Keratinocyte (primary cell): ENCODE measurements around the gene DPP10. TPM values are rescaled to one million over a fixed set of nuclear protein-coding genes. Genes with fewer than 3 reads are reported as not detected.

Experiments
- DNase-seq: peaks from one replicate; pipeline ENCODE4 v3.0.0-alpha.2; 2011; ENCODE audit warnings: low read depth, missing footprints, low spot score
- FAIRE-seq: peaks from 2 replicates; lab custom pipeline; 2011; peaks lifted over from hg19 to GRCh38; lab: Jason Lieb, UNC
- H2AFZ ChIP-seq: 2 replicates; pipeline ENCODE4 v1.6.0; 2012; ENCODE audit warnings: low read length, control low read depth, inconsistent platforms; ENCODE audit not compliant: control insufficient read depth
- H3K27ac ChIP-seq: 2 replicates; pipeline ENCODE4 v1.5.1; 2011; ENCODE audit warnings: low read length; ENCODE audit not compliant: control insufficient read depth, insufficient read depth
- H3K27me3 ChIP-seq: 3 replicates; pipeline ENCODE4 v1.6.0; 2011; ENCODE audit warnings: low read length; ENCODE audit not compliant: control insufficient read depth, insufficient read depth; ENCODE audit errors: extremely low read depth
- H3K36me3 ChIP-seq, 2 experiments: 2 replicates in 1 of 2; 3 replicates in 1 of 2; pipeline ENCODE4 v1.5.1; 2011; ENCODE audit warnings: low read length in 2 of 2, mild to moderate bottlenecking in 1 of 2; ENCODE audit not compliant: control insufficient read depth in 2 of 2, insufficient read depth in 2 of 2; ENCODE audit errors: extremely low read depth in 1 of 2
- H3K4me1 ChIP-seq: 3 replicates; pipeline ENCODE4 v1.5.1; 2011; ENCODE audit warnings: low read length; ENCODE audit not compliant: control insufficient read depth, insufficient read depth; ENCODE audit errors: extremely low read depth
- H3K4me2 ChIP-seq: 3 replicates; pipeline ENCODE4 v1.6.0; 2011; ENCODE audit warnings: low read depth, low read length; ENCODE audit not compliant: control insufficient read depth, insufficient read depth; ENCODE audit errors: extremely low read depth
- H3K4me3 ChIP-seq, 3 experiments: fragments of 200-600 bp in 1 of 3; sonication (generic) in 1 of 3; 2 replicates in 2 of 3; 3 replicates in 1 of 3; pipeline ENCODE4 v1.5.1; 2011 to 2016; ENCODE audit warnings: low read length in 3 of 3, mild to moderate bottlenecking in 3 of 3, control low read depth in 2 of 3, inconsistent platforms in 1 of 3, low read depth in 1 of 3, mixed read lengths in 1 of 3, mixed run types in 1 of 3, moderate library complexity in 1 of 3; ENCODE audit not compliant: control insufficient read depth in 2 of 3, insufficient read depth in 2 of 3; ENCODE audit errors: extremely low read depth in 1 of 3
- H3K79me2 ChIP-seq: 2 replicates; pipeline ENCODE4 v1.6.0; 2012; ENCODE audit warnings: low read length; ENCODE audit not compliant: control insufficient read depth, insufficient read depth
- H3K9ac ChIP-seq: 3 replicates; pipeline ENCODE4 v1.6.0; 2011; ENCODE audit warnings: low read length; ENCODE audit not compliant: control insufficient read depth, insufficient read depth; ENCODE audit errors: extremely low read depth
- H3K9me1 ChIP-seq: 3 replicates; pipeline ENCODE4 v1.6.0; 2011; ENCODE audit warnings: low read length; ENCODE audit not compliant: control insufficient read depth, insufficient read depth; ENCODE audit errors: extremely low read depth
- H3K9me3 ChIP-seq: 2 replicates; pipeline ENCODE4 v1.5.1; 2012; ENCODE audit warnings: low read depth, low read length; ENCODE audit not compliant: control insufficient read depth
- H4K20me1 ChIP-seq: 3 replicates; pipeline ENCODE4 v1.6.0; 2011; ENCODE audit warnings: low read length; ENCODE audit not compliant: control insufficient read depth, insufficient read depth; ENCODE audit errors: extremely low read depth
- CTCF ChIP-seq, 3 experiments: IDR thresholded peaks in 1 of 3; conservative IDR thresholded peaks in 1 of 3; optimal IDR thresholded peaks in 1 of 3; 2 replicates in 2 of 3; 3 replicates in 1 of 3; pipeline versions ENCODE3 to v1.5.1; 2011; ENCODE audit warnings: low read length in 3 of 3, mild to moderate bottlenecking in 3 of 3, moderate library complexity in 2 of 3, control low read depth in 1 of 3, inconsistent platforms in 1 of 3; ENCODE audit not compliant: insufficient read depth in 2 of 3; ENCODE audit errors: extremely low read depth in 1 of 3
- EZH2 ChIP-seq: IDR thresholded peaks from one replicate; pipeline ENCODE4 v1.6.1; 2012; ENCODE audit warnings: inconsistent platforms, mild to moderate bottlenecking, low read length, moderate library complexity
- dilution Hi-C: fragments of 300-500 bp; cut with MboI; formaldehyde crosslinking; loops from one replicate; pipeline ENCODE4 v1.7.0; 2020; ENCODE audit warnings: low sequenced_read_pairs; ENCODE audit not compliant: extremely low pct_ligation_motif_present
- polyA plus RNA-seq, 5 experiments: library from polyadenylated mRNA; depleted of rRNA in 3 of 5; stranded (reverse) in 3 of 5; stranded (forward) in 1 of 5; unstranded in 1 of 5; fragments of >200 nt; gene quantifications; 1 replicate in 1 of 5; 2 replicates in 3 of 5; 3 replicates in 1 of 5; pipeline versions ENCODE4 v1.2.1 to v1.2.3, GENCODE V29; 2011 to 2012; ENCODE audit warnings: missing spikeins in 2 of 5, low read depth in 1 of 5, low replicate concordance in 1 of 5

The DPP10 gene
- polyA plus RNA-seq, 1 donor (not counting 4 experiments of a cell fraction or from before 2014, with no cell fraction given): not detected

- H3K4me2 ChIP-seq: no peak overlapping the region
- no peak overlapping the region for H3K27ac ChIP-seq
- H3K36me3 ChIP-seq: no peaks in the 10 kb centered on the region
- H4K20me1 ChIP-seq: no peaks in the 10 kb centered on the region
- H3K9me1 ChIP-seq: no peaks in the 10 kb centered on the region
- H3K4me3 ChIP-seq: no peak overlapping the region
- H2AFZ ChIP-seq: no peak overlapping the region
- no peaks in the 10 kb centered on the region for H3K79me2 ChIP-seq
- FAIRE-seq (no peak), DNase-seq (no peak)
- no peaks in the 10 kb centered on the region for H3K9me3 ChIP-seq
- no peak overlapping the region for H3K9ac ChIP-seq
- dilution Hi-C loops: no loop called here
- no peaks in the 10 kb centered on the region for H3K27me3 ChIP-seq
- H3K4me1 ChIP-seq: no peaks in the 10 kb centered on the region
- TF ChIP-seq EZH2: no peak
- no peak for TF ChIP-seq CTCF (optimal IDR thresholded peaks at IDR 0.05 in 1 of 3, IDR thresholded peaks at IDR 0.05 in 1 of 3, conservative IDR thresholded peaks at IDR 0.05 in 1 of 3; ENCODE audit: extremely low read depth in 1 of 3, insufficient read depth in 2 of 3, low read length in 3 of 3)
Observed at GRCh38 chr2:114421781-114422180, 20.7 kb upstream of the DPP10 start.

GRCh38 chr2:114424699-114425098 is 17.7 kb upstream of the DPP10 start:
- Histone ChIP-seq H4K20me1 (no peaks in the 10 kb centered on the region), H2AFZ (no peak overlapping the region), H3K4me2 (no peak overlapping the region), H3K4me1 (no peaks in the 10 kb centered on the region), H3K27me3 (no peaks in the 10 kb centered on the region), H3K4me3 (no peak overlapping the region), H3K9ac (no peak overlapping the region), H3K9me1 (no peaks in the 10 kb centered on the region), H3K79me2 (no peaks in the 10 kb centered on the region), H3K27ac (no peak overlapping the region), H3K9me3 (no peaks in the 10 kb centered on the region), H3K36me3 (no peaks in the 10 kb centered on the region)
- no peak for FAIRE-seq
- dilution Hi-C loops: no loop called here
- TF ChIP-seq EZH2 (no peak), CTCF (optimal IDR thresholded peaks at IDR 0.05 in 1 of 3, IDR thresholded peaks at IDR 0.05 in 1 of 3, conservative IDR thresholded peaks at IDR 0.05 in 1 of 3; ENCODE audit: extremely low read depth in 1 of 3, insufficient read depth in 2 of 3, low read length in 3 of 3) (no peak)
- no peak for DNase-seq
